Measurements from ENCODE around the gene HDAC11. TPM values are rescaled to one million over a fixed set of nuclear protein-coding genes. Genes with fewer than 3 reads are reported as not detected.
"Not testable (repeated sequence)": the region's sequence is repeated elsewhere in the genome, so short reads cannot be mapped to it uniquely, and the experiment has no call there.

HDAC11 gene
- total and polyA plus RNA-seq, 10 of the 15 experiments (the other 5 are each of a cell fraction or from before 2014, with no cell fraction given), result 0.04 to 0.76 (median 0.22) TPM; not detected in 1

DNA sequence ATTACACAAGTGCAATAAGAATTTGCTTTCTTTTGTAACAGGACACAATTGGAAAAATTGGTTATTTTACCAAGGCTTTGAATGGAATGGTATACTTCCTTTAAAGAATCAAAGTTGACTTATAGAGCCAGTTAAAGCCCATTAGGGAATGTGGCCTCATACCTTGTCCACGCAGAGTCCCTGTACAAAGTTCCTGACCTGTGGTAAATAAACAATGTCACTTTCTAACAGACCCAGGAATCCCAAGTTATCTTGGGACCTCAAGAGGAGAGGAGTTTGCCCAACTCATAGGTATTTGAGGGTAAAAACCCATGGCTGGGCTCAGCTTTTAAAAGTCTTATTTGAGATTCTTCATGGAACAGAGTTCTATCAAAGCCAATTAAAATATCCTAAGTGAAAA, 48.0 kb upstream of the HDAC11 start (continued):
- TF ChIP-seq, protein P1, sequence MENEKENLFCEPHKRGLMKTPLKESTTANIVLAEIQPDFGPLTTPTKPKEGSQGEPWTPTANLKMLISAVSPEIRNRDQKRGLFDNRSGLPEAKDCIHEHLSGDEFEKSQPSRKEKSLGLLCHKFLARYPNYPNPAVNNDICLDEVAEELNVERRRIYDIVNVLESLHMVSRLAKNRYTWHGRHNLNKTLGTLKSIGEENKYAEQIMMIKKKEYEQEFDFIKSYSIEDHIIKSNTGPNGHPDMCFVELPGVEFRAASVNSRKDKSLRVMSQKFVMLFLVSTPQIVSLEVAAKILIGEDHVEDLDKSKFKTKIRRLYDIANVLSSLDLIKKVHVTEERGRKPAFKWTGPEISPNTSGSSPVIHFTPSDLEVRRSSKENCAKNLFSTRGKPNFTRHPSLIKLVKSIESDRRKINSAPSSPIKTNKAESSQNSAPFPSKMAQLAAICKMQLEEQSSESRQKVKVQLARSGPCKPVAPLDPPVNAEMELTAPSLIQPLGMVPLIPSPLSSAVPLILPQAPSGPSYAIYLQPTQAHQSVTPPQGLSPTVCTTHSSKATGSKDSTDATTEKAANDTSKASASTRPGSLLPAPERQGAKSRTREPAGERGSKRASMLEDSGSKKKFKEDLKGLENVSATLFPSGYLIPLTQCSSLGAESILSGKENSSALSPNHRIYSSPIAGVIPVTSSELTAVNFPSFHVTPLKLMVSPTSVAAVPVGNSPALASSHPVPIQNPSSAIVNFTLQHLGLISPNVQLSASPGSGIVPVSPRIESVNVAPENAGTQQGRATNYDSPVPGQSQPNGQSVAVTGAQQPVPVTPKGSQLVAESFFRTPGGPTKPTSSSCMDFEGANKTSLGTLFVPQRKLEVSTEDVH (IDR thresholded peaks at IDR 0.05; ENCODE audit: low read depth, partially characterized antibody), result no peak

DNA sequence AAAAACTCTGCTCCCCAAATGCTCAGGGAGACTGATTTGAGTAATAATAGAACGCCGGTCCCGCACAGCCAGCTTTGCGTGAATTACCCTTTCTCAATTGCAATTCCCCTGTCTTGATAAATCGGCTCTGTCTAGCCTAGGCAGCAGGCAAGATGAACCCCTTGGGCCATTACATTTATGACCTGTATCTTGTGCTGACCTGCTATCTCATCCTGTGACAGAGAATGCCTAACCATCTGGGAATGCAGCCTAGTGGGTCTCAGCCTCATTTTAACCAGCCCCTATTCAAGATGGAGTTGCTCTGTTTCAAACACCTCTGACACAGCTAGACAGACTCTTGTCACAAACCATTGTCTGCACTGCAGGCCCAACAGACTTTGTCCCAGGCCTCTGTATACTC, 46.2 kb upstream of the HDAC11 start:
- Histone ChIP-seq H3K9ac (ENCODE audit: control insufficient read depth, insufficient read depth, low read length) (no peak overlapping the region), H2AFZ (ENCODE audit: control insufficient read depth, low read depth, low read length) (no peak overlapping the region), H3K36me3 (ENCODE audit: control insufficient read depth in 2 of 2, insufficient read depth in 2 of 2, low read length in 1 of 2) (no peaks in the 10 kb centered on the region), H3K27me3 (replicated peaks in 1 of 2; ENCODE audit: control insufficient read depth in 2 of 2, insufficient read depth in 2 of 2, low read length in 1 of 2) (no peaks in the 10 kb centered on the region), H3K4me1 (ENCODE audit: control insufficient read depth, insufficient read depth, low read length) (no peaks in the 10 kb centered on the region), H3K4me3 (no peak overlapping the region), H4K20me1 (ENCODE audit: control insufficient read depth, insufficient read depth) (no peaks in the 10 kb centered on the region), H3K9me3 (replicated peaks; ENCODE audit: control insufficient read depth, insufficient read depth, low read length) (no peaks in the 10 kb centered on the region), H3K27ac (ENCODE audit: control insufficient read depth, insufficient read depth) (no peak overlapping the region), H3K79me2 (ENCODE audit: control insufficient read depth, insufficient read depth, low read length) (no peaks in the 10 kb centered on the region), H3K4me2 (ENCODE audit: control insufficient read depth, insufficient read depth) (no peak overlapping the region)
- no peak for DNase-seq (ENCODE audit: low read depth, low spot score)
- BruUV-seq (replicated peaks), result no TSS peak
- in situ Hi-C loops (cut with MboI) (no loop called here), intact Hi-C loops (cut with micrococcal nuclease; ENCODE audit: unreplicated experiment) (no loop called here)
- no peak for TF ChIP-seq WRNIP1 (IDR thresholded peaks at IDR 0.05; ENCODE audit: borderline replicate concordance, low read depth, low read length)
- no peak for TF ChIP-seq SMC3 (IDR thresholded peaks at IDR 0.05; ENCODE audit: borderline replicate concordance, low read length)
- TF ChIP-seq ESRRA (IDR thresholded peaks at IDR 0.05; ENCODE audit: low read length), result no peak
- TF ChIP-seq MTA3 (IDR thresholded peaks at IDR 0.05; ENCODE audit: borderline replicate concordance, low read length), result no peak
- no peak for TF ChIP-seq TARDBP (IDR thresholded peaks at IDR 0.05; ENCODE audit: borderline replicate concordance)
- TF ChIP-seq CREM (IDR thresholded peaks at IDR 0.05; ENCODE audit: low read depth), result no peak
- TF ChIP-seq, protein P2, sequence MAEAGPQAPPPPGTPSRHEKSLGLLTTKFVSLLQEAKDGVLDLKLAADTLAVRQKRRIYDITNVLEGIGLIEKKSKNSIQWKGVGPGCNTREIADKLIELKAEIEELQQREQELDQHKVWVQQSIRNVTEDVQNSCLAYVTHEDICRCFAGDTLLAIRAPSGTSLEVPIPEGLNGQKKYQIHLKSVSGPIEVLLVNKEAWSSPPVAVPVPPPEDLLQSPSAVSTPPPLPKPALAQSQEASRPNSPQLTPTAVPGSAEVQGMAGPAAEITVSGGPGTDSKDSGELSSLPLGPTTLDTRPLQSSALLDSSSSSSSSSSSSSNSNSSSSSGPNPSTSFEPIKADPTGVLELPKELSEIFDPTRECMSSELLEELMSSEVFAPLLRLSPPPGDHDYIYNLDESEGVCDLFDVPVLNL (IDR thresholded peaks at IDR 0.05; ENCODE audit: low read depth, low read length), result no peak
- ChIA-PET RAD21 (ENCODE audit: unreplicated experiment) (no interaction called here), POLR2A (no interaction called here), SMC1A (ENCODE audit: uncharacterized antibody, unreplicated experiment) (interaction anchor here (1.0 kb wide), 1 partner anchor 204 kb away, joined by 3 read pairs; no protein-coding TSS in a partner anchor), CTCF (no interaction called here)
- FAIRE-seq, result no peak
- no peak for ATAC-seq
- 68% methylated on average over 5 of the region's 5 CpGs for WGBS (ENCODE audit: insufficient coverage, insufficient replicate concordance, low lambda C conversion rate, missing lambda C conversion rate)

DNA sequence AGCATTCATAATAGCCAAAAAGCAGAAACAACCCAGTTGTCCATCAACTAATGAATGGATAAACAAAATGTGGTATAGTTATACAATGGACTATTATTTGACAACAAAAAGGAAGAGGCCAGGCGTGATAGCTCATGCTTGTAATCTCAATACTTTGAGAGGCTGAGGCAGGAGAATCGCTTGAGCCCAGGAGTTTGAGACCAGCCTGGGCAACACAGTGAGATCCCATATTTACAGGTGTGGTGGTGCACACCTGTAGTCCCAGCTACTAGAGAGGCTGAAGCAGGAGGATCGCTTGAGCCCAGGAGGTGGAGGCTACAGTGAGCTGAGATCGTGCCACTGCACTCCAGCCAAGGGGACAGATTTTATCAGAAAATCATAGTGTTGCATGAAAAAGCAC, 43.9 kb upstream of the HDAC11 start:
- WGBS (ENCODE audit: insufficient coverage, insufficient replicate concordance, low lambda C conversion rate, missing lambda C conversion rate), result 67% methylated on average over 4 of the region's 4 CpGs
- ATAC-seq; DNase-seq (ENCODE audit: low read depth, low spot score); H2AFZ ChIP-seq (ENCODE audit: control insufficient read depth, low read depth, low read length); intact Hi-C loops (cut with micrococcal nuclease; ENCODE audit: unreplicated experiment); H3K4me3 ChIP-seq; H3K4me2 ChIP-seq (ENCODE audit: control insufficient read depth, insufficient read depth); H3K9ac ChIP-seq (ENCODE audit: control insufficient read depth, insufficient read depth, low read length); FAIRE-seq; H3K36me3 ChIP-seq (ENCODE audit: control insufficient read depth in 2 of 2, insufficient read depth in 2 of 2, low read length in 1 of 2); H3K9me3 ChIP-seq (replicated peaks; ENCODE audit: control insufficient read depth, insufficient read depth, low read length); RAD21 ChIA-PET (ENCODE audit: unreplicated experiment); H3K27ac ChIP-seq (ENCODE audit: control insufficient read depth, insufficient read depth); BruUV-seq (replicated peaks); POLR2A ChIA-PET; in situ Hi-C loops (cut with MboI); H3K79me2 ChIP-seq (ENCODE audit: control insufficient read depth, insufficient read depth, low read length); H3K27me3 ChIP-seq (replicated peaks in 1 of 2; ENCODE audit: control insufficient read depth in 2 of 2, insufficient read depth in 2 of 2, low read length in 1 of 2); H3K4me1 ChIP-seq (ENCODE audit: control insufficient read depth, insufficient read depth, low read length); H4K20me1 ChIP-seq (ENCODE audit: control insufficient read depth, insufficient read depth): not testable (repeated sequence)
- CTCF ChIA-PET, result interaction anchor here (0.7 to 2.2 kb wide), 2 partner anchors 8 to 10 kb away, joined by 3 to 8 read pairs; no protein-coding TSS in a partner anchor
- SMC1A ChIA-PET (ENCODE audit: uncharacterized antibody, unreplicated experiment), result interaction anchor here (1.1 kb wide), 1 partner anchor 15 kb away, joined by 3 read pairs; no protein-coding TSS in a partner anchor
